Osteocyte (in vitro differentiated cells): Measurements from ENCODE around the gene LHX6. TPM values are rescaled to one million over a fixed set of nuclear protein-coding genes. Genes with fewer than 3 reads are reported as not detected.

ENCODE experiments used
- DNase-seq: peaks from one replicate; pipeline ENCODE4 v3.0.0; 2021; ENCODE audit warnings: mixed read lengths; ENCODE audit not compliant: unreplicated experiment; ENCODE audit errors: extremely low spot score
- H3K27ac Mint-ChIP-seq: one replicate; pipeline ENCODE4 v1.8.0; 2021; ENCODE audit warnings: mild to moderate bottlenecking, mixed read lengths; ENCODE audit not compliant: unreplicated experiment
- H3K27me3 Mint-ChIP-seq: one replicate; pipeline ENCODE4 v1.8.0; 2021; ENCODE audit warnings: mixed read lengths; ENCODE audit not compliant: unreplicated experiment
- H3K36me3 Mint-ChIP-seq: one replicate; pipeline ENCODE4 v1.8.0; 2021; ENCODE audit warnings: mixed read lengths; ENCODE audit not compliant: unreplicated experiment
- H3K4me1 Mint-ChIP-seq: one replicate; pipeline ENCODE4 v1.8.0; 2021; ENCODE audit warnings: mixed read lengths; ENCODE audit not compliant: unreplicated experiment
- H3K4me3 Mint-ChIP-seq: one replicate; pipeline ENCODE4 v1.8.0; 2021; ENCODE audit warnings: mild to moderate bottlenecking, moderate library complexity, mixed read lengths; ENCODE audit not compliant: unreplicated experiment
- H3K9me3 Mint-ChIP-seq: one replicate; pipeline ENCODE4 v1.8.0; 2021; ENCODE audit warnings: mixed read lengths; ENCODE audit not compliant: unreplicated experiment
- total RNA-seq: library from RNA; stranded (reverse); gene quantifications from 2 replicates; pipeline ENCODE4 v1.2.1, GENCODE V29; 2021
- TF ChIP-seq, protein P1 (sequence below): fragments of 200-600 bp; sonication (generic); IDR thresholded peaks from 2 replicates; pipeline ENCODE4 v1.5.0; 2021; ENCODE audit warnings: antibody characterized with exemption, mild to moderate bottlenecking, moderate library complexity

LHX6 gene
- total RNA-seq, 1 donor from 2014 or later: not detected

- Mint-ChIP-seq H3K4me1 (peaks cover 14% of the 10 kb centered on the region), H3K27ac (no peak overlapping the region), H3K36me3 (no peaks in the 10 kb centered on the region), H3K27me3 (peaks cover 70% of the 10 kb centered on the region), H3K9me3 (no peaks in the 10 kb centered on the region), H3K4me3 (no peak overlapping the region)
- TF ChIP-seq, protein P1, sequence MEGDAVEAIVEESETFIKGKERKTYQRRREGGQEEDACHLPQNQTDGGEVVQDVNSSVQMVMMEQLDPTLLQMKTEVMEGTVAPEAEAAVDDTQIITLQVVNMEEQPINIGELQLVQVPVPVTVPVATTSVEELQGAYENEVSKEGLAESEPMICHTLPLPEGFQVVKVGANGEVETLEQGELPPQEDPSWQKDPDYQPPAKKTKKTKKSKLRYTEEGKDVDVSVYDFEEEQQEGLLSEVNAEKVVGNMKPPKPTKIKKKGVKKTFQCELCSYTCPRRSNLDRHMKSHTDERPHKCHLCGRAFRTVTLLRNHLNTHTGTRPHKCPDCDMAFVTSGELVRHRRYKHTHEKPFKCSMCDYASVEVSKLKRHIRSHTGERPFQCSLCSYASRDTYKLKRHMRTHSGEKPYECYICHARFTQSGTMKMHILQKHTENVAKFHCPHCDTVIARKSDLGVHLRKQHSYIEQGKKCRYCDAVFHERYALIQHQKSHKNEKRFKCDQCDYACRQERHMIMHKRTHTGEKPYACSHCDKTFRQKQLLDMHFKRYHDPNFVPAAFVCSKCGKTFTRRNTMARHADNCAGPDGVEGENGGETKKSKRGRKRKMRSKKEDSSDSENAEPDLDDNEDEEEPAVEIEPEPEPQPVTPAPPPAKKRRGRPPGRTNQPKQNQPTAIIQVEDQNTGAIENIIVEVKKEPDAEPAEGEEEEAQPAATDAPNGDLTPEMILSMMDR: no peak
- DNase-seq: no peak
Observed at GRCh38 chr9:122225312-122226141, 3.2 kb downstream of the LHX6 start.

DNA sequence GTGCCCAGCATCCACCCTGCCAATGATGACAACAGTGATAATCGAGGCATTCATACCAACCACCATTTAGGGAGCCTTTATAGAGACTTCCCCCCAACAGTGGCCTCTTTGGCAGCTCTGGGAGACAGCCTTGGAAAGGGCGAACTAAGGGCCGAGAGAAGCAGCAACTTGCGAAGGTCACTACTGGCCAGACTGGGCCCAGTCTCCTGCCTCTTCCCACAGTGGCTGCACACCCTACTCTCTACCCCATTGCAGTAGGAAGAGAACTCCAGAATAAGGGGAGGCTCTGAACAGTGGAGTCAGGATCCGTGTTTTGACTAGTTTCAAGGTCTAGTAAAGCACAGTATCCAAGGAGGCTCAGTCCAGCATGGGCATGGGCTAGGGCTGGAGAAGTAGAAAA lies 5.3 kb downstream of the LHX6 start:
- peaks cover 91% of the 10 kb centered on the region for H3K27me3 Mint-ChIP-seq
- DNase-seq: no peak
- no peaks in the 10 kb centered on the region for H3K9me3 Mint-ChIP-seq
- H3K27ac Mint-ChIP-seq: no peak overlapping the region
- peaks cover 32% of the 10 kb centered on the region for H3K4me1 Mint-ChIP-seq
- no peaks in the 10 kb centered on the region for H3K36me3 Mint-ChIP-seq
- H3K4me3 Mint-ChIP-seq: no peak overlapping the region
- TF ChIP-seq, protein P1: no peak

DNA sequence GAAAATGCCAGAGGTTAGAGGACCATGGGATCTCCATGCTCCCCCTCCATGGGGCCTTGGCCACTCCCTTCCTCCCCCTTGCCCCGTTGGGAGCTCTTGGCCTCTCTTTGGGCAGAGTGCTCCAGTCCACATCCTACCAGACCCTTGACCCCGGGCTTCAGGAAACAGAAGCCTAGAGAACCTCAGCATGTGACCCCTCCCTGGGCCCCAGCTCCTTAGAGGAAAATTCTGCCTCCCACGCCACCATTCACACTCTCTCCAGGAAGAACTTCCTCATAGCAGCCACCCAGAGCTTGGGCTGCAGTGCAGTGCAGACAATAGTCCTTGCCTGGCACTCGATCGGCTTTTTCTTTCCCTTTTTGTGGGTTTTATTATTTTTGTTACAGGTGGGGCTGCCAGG lies 6.0 kb downstream of the LHX6 start:
- Mint-ChIP-seq H3K27me3 (peaks cover 93% of the 10 kb centered on the region), H3K27ac (no peak overlapping the region), H3K9me3 (no peaks in the 10 kb centered on the region), H3K36me3 (no peaks in the 10 kb centered on the region), H3K4me3 (no peak overlapping the region), H3K4me1 (peaks cover 30% of the 10 kb centered on the region)
- TF ChIP-seq, protein P1: no peak
- no peak for DNase-seq

- Mint-ChIP-seq H3K4me3 (no peak overlapping the region), H3K27me3 (peaks cover 98% of the 10 kb centered on the region), H3K36me3 (no peaks in the 10 kb centered on the region), H3K9me3 (no peaks in the 10 kb centered on the region), H3K27ac (no peak overlapping the region), H3K4me1 (peaks cover 20% of the 10 kb centered on the region)
- no peak for DNase-seq
- TF ChIP-seq, protein P1: no peak
Observed at GRCh38 chr9:122221183-122221811, 7.5 kb downstream of the LHX6 start.

DNA sequence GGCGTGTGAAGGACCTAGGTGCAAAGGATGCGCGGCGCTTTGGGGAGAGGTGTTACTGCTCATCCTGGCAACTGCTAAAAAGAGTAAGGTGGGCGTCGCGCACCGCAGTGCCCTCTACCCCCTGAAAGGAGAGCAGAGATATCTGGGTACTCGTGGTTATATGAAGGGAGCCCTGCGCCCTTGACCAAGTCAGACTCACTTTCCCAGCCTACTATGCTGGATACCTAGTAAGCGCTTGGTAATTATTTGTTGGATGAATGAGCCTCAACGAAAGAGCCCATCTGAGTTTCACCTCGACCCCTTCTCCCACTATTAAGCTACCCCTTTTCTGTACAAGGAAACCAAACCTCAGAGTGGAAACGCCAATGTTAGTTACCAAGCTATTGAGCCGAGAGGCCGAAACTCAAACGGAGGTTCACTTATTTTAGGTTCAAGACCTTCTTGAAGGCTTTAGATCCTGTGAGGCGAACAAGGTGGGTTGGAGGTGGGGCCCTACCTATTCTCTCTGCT lies 8.0 kb downstream of the LHX6 start:
- DNase-seq: no peak
- Mint-ChIP-seq H3K4me1 (peaks cover 19% of the 10 kb centered on the region), H3K9me3 (no peaks in the 10 kb centered on the region), H3K4me3 (no peak overlapping the region), H3K27me3 (peaks cover 98% of the 10 kb centered on the region), H3K36me3 (no peaks in the 10 kb centered on the region), H3K27ac (no peak overlapping the region)
- TF ChIP-seq, protein P1: no peak
